ENCODE results near the gene CCDC32. TPM values are rescaled to one million over a fixed set of nuclear protein-coding genes. Genes with fewer than 3 reads are reported as not detected.
"Not testable (repeated sequence)": the region's sequence is repeated elsewhere in the genome, so short reads cannot be mapped to it uniquely, and the experiment has no call there.

CCDC32 gene
- 16.5 TPM for total RNA-seq
- long read RNA-seq, transcript CCDC32-202 (4 exons, 1,519 nt): major isoform, 8 of 9 reads
- long read RNA-seq, partial matches to known transcripts: 0 of 9 reads
- long read RNA-seq, other reads (novel, unspliced or antisense): 1 of 9 reads

GRCh38 chr15:40564591-40565332 is at the start of gene CCDC32:
CCDC32 (minus strand) TSS chr15:40565042; CDS start chr15:40563015, 2,027 bp downstream.
- intact Hi-C loops (cut with DNase I): no loop called here
- DNase-seq (peak; percentile 98), ATAC-seq (ENCODE audit: poor library complexity) (peak; percentile 97)

GRCh38 chr15:40613080-40613479 is 48.2 kb upstream of the CCDC32 start:
- ATAC-seq (ENCODE audit: poor library complexity): no peak
- DNase-seq: no peak
- intact Hi-C loops (cut with DNase I): no loop called here

- intact Hi-C loops (cut with DNase I): no loop called here
- no peak for ATAC-seq (ENCODE audit: poor library complexity)
- DNase-seq: no peak
These were observed 39.1 kb upstream of the CCDC32 start for GRCh38 chr15:40603935-40604334.

- no peak for DNase-seq
- intact Hi-C loops (cut with DNase I): no loop called here
- ATAC-seq (ENCODE audit: poor library complexity): no peak
These were observed 36.1 kb upstream of the CCDC32 start for GRCh38 chr15:40600956-40601355.

- ATAC-seq (ENCODE audit: poor library complexity) (no peak), DNase-seq (no peak)
- intact Hi-C loops (cut with DNase I): loop anchor here (10.0 kb wide), 1 partner anchor 84 kb away; no protein-coding TSS in a partner anchor
These were observed 33.8 kb upstream of the CCDC32 start for GRCh38 chr15:40598672-40599071.

GRCh38 chr15:40598126-40598525 is 33.3 kb upstream of the CCDC32 start:
- ATAC-seq (ENCODE audit: poor library complexity) (no peak), DNase-seq (no peak)
- intact Hi-C loops (cut with DNase I): loop anchor here (10.0 kb wide), 1 partner anchor 83 kb away; no protein-coding TSS in a partner anchor

GRCh38 chr15:40597024-40597423 is 32.2 kb upstream of the CCDC32 start:
- no peak for ATAC-seq (ENCODE audit: poor library complexity)
- no peak for DNase-seq
- intact Hi-C loops (cut with DNase I): loop anchor here (10.0 kb wide), 1 partner anchor 82 kb away; no protein-coding TSS in a partner anchor

GRCh38 chr15:40595773-40596172 is 30.9 kb upstream of the CCDC32 start:
- DNase-seq (no peak), ATAC-seq (ENCODE audit: poor library complexity) (no peak)
- intact Hi-C loops (cut with DNase I): loop anchor here (10.0 kb wide), 1 partner anchor 81 kb away; no protein-coding TSS in a partner anchor

GRCh38 chr15:40595219-40595618 is 30.4 kb upstream of the CCDC32 start:
- intact Hi-C loops (cut with DNase I): loop anchor here (10.0 kb wide), 1 partner anchor 80 kb away; no protein-coding TSS in a partner anchor
- DNase-seq (no peak), ATAC-seq (ENCODE audit: poor library complexity) (no peak)

- ATAC-seq (ENCODE audit: poor library complexity): peak; percentile 54
- peak; percentile 73 for DNase-seq
- intact Hi-C loops (cut with DNase I): loop anchor here (10.0 kb wide), 1 partner anchor 80 kb away; no protein-coding TSS in a partner anchor
These were observed 29.6 kb upstream of the CCDC32 start for GRCh38 chr15:40594429-40594836.

GRCh38 chr15:40593588-40594428 is 29.0 kb upstream of the CCDC32 start, which contains the start of gene KNL1:
KNL1 (plus strand) TSS chr15:40594249; CDS start chr15:40602932, 8,683 bp downstream.
- ATAC-seq (ENCODE audit: poor library complexity) (peak; percentile 97), DNase-seq (peak; percentile 91)
- intact Hi-C loops (cut with DNase I): loop anchor here (10.0 kb wide), 1 partner anchor 79 kb away; no protein-coding TSS in a partner anchor

GRCh38 chr15:40593165-40593564 is 28.3 kb upstream of the CCDC32 start:
- ATAC-seq (ENCODE audit: poor library complexity) (no peak), DNase-seq (no peak)
- intact Hi-C loops (cut with DNase I): loop anchor here (10.0 kb wide), 1 partner anchor 78 kb away; no protein-coding TSS in a partner anchor

GRCh38 chr15:40591389-40591788 is 26.5 kb upstream of the CCDC32 start:
- DNase-seq (no peak), ATAC-seq (ENCODE audit: poor library complexity) (no peak)
- intact Hi-C loops (cut with DNase I): loop anchor here (10.0 kb wide), 1 partner anchor 77 kb away; no protein-coding TSS in a partner anchor

- no peak for DNase-seq
- intact Hi-C loops (cut with DNase I): loop anchor here (10.0 kb wide), 1 partner anchor 76 kb away; no protein-coding TSS in a partner anchor
- ATAC-seq (ENCODE audit: poor library complexity): no peak
These were observed 25.8 kb upstream of the CCDC32 start for GRCh38 chr15:40590667-40591050.

- no peak for DNase-seq
- ATAC-seq (ENCODE audit: poor library complexity): no peak
- intact Hi-C loops (cut with DNase I): no loop called here
These were observed 19.3 kb upstream of the CCDC32 start for GRCh38 chr15:40584191-40584590.

GRCh38 chr15:40582726-40583246 is 17.9 kb upstream of the CCDC32 start:
- intact Hi-C loops (cut with DNase I): no loop called here
- ATAC-seq (ENCODE audit: poor library complexity): no peak
- DNase-seq: no peak

GRCh38 chr15:40581796-40582195 is 17.0 kb upstream of the CCDC32 start:
- ATAC-seq (ENCODE audit: poor library complexity); intact Hi-C loops (cut with DNase I); DNase-seq: not testable (repeated sequence)

- DNase-seq (no peak), ATAC-seq (ENCODE audit: poor library complexity) (no peak)
These were observed 14.1 kb upstream of the CCDC32 start for GRCh38 chr15:40578892-40579291.

More at GRCh38 chr15:40578892-40579291, 14.1 kb upstream of the CCDC32 start:
- intact Hi-C loops (cut with DNase I): no loop called here
